Endothelial cell (in vitro differentiated cells): ENCODE measurements around the gene MDM1. TPM values are rescaled to one million over a fixed set of nuclear protein-coding genes. Genes with fewer than 3 reads are reported as not detected.

Experiments used
- DNase-seq: peaks from one replicate; pipeline ENCODE4 v3.0.0; 2021; ENCODE audit warnings: low spot score
- H3K27ac Mint-ChIP-seq: one replicate; pipeline ENCODE4 v1.8.0; 2021; ENCODE audit warnings: mixed read lengths, inconsistent platforms; ENCODE audit not compliant: unreplicated experiment
- H3K27me3 Mint-ChIP-seq: one replicate; pipeline ENCODE4 v1.8.0; 2021; ENCODE audit warnings: mild to moderate bottlenecking, moderate library complexity, mixed read lengths, inconsistent platforms; ENCODE audit not compliant: unreplicated experiment
- H3K36me3 Mint-ChIP-seq: one replicate; pipeline ENCODE4 v1.8.0; 2021; ENCODE audit warnings: mild to moderate bottlenecking, low read depth, mixed read lengths, inconsistent platforms; ENCODE audit not compliant: unreplicated experiment
- H3K4me1 Mint-ChIP-seq: one replicate; pipeline ENCODE4 v1.8.0; 2021; ENCODE audit warnings: mild to moderate bottlenecking, mixed read lengths, inconsistent platforms; ENCODE audit not compliant: unreplicated experiment
- H3K4me3 Mint-ChIP-seq: one replicate; pipeline ENCODE4 v1.8.0; 2021; ENCODE audit warnings: mild to moderate bottlenecking, mixed read lengths, inconsistent platforms; ENCODE audit not compliant: unreplicated experiment
- H3K9me3 Mint-ChIP-seq: one replicate; pipeline ENCODE4 v1.8.0; 2021; ENCODE audit warnings: mixed read lengths, inconsistent platforms; ENCODE audit not compliant: unreplicated experiment
- total RNA-seq: library from RNA; stranded (reverse); fragmentation: NEBNext Ultra II Directional; extraction: Animal tissue kit (Norgen Biotek cat#: 25700); gene quantifications from one replicate; pipeline ENCODE4 v1.2.1, GENCODE V29; 2021; ENCODE audit not compliant: unreplicated experiment
- TF ChIP-seq, protein P1 (sequence below): fragments of 200-600 bp; sonication (generic); IDR thresholded peaks from one replicate; pipeline ENCODE4 v1.5.0; 2021; ENCODE audit warnings: antibody characterized with exemption; ENCODE audit not compliant: unreplicated experiment

MDM1 gene
- total RNA-seq, 1 donor from 2014 or later, result 18.1 TPM

DNA sequence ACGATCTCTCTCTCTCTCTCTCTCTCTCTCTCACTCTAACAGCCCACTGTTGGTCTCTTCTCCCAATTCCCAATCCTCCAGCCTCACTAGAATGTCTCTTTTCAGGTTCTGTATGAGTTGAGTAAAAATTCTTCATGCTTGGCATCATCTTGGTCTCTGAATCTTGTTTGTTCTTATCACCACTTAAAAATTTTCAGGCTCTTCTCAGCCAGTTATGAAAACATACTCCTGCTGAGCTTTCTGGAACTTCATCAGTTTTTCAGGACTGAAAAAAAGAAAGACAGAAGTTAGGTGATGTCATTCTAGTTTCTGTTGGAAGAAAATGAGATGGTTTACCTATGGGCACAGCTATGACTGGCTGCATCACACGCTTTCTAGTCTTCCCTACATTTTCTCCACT lies 67.3 kb downstream of the MDM1 start:
- no peak for DNase-seq
- Mint-ChIP-seq H3K4me3 (no peak overlapping the region), H3K36me3 (no peaks in the 10 kb centered on the region), H3K4me1 (no peaks in the 10 kb centered on the region), H3K27me3 (no peaks in the 10 kb centered on the region), H3K9me3 (no peaks in the 10 kb centered on the region), H3K27ac (no peak overlapping the region)
- TF ChIP-seq, protein P1, sequence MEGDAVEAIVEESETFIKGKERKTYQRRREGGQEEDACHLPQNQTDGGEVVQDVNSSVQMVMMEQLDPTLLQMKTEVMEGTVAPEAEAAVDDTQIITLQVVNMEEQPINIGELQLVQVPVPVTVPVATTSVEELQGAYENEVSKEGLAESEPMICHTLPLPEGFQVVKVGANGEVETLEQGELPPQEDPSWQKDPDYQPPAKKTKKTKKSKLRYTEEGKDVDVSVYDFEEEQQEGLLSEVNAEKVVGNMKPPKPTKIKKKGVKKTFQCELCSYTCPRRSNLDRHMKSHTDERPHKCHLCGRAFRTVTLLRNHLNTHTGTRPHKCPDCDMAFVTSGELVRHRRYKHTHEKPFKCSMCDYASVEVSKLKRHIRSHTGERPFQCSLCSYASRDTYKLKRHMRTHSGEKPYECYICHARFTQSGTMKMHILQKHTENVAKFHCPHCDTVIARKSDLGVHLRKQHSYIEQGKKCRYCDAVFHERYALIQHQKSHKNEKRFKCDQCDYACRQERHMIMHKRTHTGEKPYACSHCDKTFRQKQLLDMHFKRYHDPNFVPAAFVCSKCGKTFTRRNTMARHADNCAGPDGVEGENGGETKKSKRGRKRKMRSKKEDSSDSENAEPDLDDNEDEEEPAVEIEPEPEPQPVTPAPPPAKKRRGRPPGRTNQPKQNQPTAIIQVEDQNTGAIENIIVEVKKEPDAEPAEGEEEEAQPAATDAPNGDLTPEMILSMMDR, result no peak

DNA sequence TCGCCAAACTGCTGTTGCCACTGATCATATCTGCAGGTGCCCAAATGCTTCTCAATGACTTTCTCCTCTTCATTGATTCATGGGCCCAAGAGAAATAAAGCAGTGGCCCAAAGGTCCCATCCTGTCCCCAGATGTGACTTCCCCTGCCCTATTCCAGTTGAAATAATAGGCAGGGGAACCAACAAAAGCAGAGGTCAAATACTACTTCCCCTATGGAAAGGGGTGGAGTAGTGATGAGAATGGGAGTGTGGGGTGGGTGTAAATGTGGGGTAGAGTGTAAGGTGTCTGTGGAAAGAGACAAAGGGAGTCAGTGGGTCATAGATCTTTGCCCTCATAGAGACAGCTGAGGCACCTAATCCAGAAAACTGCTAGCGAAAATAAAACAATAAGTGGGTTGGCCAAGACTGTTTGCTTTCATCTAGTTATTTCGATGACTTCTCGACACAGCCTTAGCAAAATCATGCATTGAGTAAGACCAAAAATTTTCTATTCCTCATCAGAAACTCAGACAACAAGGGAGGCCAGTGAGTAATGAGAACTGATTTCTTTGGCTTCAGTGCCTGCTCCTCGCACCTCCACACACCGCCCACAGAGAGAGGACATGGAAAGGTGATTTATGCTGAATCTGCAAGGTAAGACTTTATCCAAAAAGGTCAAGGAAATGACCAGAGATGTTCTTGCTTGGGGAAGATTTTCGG lies 67.9 kb downstream of the MDM1 start:
- Mint-ChIP-seq H3K4me1 (no peaks in the 10 kb centered on the region), H3K36me3 (no peaks in the 10 kb centered on the region), H3K27ac (no peak overlapping the region), H3K9me3 (no peaks in the 10 kb centered on the region), H3K27me3 (no peaks in the 10 kb centered on the region), H3K4me3 (no peak overlapping the region)
- TF ChIP-seq, protein P1, result no peak
- no peak for DNase-seq

DNA sequence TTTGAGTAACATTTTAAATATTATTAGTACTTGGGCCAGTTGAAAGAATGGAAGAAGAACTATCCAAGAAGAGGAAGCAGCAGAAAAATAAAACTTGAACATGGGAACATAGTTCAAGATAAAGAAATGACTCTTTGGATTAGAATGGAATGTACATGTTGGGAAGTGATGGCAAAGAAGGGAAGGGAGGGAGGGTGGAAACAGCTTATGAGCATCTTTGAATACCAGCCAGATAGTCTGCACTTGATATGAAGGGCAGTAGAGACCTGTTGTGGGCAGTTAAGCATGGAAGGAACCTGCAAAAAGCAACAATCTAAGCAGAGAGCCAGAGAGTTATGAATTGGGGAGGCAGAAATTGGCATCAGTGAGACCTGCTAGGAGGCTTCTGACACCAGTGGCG lies 68.8 kb downstream of the MDM1 start:
- H3K36me3 Mint-ChIP-seq, result no peaks in the 10 kb centered on the region
- H3K27ac Mint-ChIP-seq, result no peak overlapping the region
- no peaks in the 10 kb centered on the region for H3K4me1 Mint-ChIP-seq
- H3K4me3 Mint-ChIP-seq, result no peak overlapping the region
- H3K9me3 Mint-ChIP-seq, result no peaks in the 10 kb centered on the region
- TF ChIP-seq, protein P1, result no peak
- no peak for DNase-seq
- H3K27me3 Mint-ChIP-seq, result no peaks in the 10 kb centered on the region

DNA sequence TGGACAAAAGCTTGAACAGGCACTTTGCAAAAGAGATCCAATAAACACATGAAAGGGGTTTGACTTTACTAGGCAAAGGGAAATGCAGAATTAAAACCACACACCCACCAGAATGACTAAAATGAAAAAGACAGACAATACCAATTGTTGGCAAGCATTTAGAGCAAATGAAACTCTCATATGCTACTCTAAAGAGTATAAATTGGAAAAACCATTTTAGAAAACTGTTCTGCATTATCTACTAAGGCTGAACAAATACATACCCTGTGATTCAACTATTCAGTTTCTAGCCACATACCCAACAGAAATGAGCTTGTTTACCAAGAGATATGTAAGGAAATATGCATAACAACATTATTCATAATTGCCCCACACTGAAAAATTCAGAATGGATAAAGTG lies 70.3 kb downstream of the MDM1 start:
- TF ChIP-seq, protein P1, result no peak
- H3K36me3 Mint-ChIP-seq, result no peaks in the 10 kb centered on the region
- no peak overlapping the region for H3K4me3 Mint-ChIP-seq

DNA sequence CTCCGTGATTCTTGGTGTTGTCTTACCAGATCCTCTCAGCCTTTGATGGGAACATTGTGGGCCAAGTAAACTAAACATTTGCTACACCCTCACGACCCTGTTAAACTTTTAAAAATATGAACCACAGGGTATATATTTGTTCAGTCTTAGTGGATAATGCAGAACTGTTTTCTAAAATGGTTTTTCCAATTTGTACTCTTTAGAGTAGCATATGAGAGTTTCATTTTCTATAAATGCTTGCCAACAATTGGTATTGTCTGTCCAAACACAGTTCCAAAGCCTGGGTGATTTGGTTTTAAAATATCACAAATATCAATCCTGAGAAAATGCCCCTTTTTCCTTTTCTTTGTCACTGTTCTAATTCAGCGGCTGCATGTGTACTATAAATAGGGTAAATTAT lies 72.0 kb downstream of the MDM1 start:
- H3K9me3 Mint-ChIP-seq, result no peaks in the 10 kb centered on the region
- H3K4me3 Mint-ChIP-seq, result no peak overlapping the region
- H3K27me3 Mint-ChIP-seq, result no peaks in the 10 kb centered on the region
- no peak overlapping the region for H3K27ac Mint-ChIP-seq
- DNase-seq, result no peak
- no peaks in the 10 kb centered on the region for H3K36me3 Mint-ChIP-seq
- no peaks in the 10 kb centered on the region for H3K4me1 Mint-ChIP-seq
- TF ChIP-seq, protein P1, result no peak

More for the DNA sequence above, 70.3 kb downstream of the MDM1 start:
- no peak overlapping the region for H3K27ac Mint-ChIP-seq
- no peak for DNase-seq
- H3K4me1 Mint-ChIP-seq, result no peaks in the 10 kb centered on the region
- no peaks in the 10 kb centered on the region for H3K9me3 Mint-ChIP-seq
- H3K27me3 Mint-ChIP-seq, result no peaks in the 10 kb centered on the region
